HEK293 (cell line): Measurements from ENCODE around the gene MVB12B.

ENCODE experiments used
- FEZF1 ChIP-seq: fragments of 450-650 bp; formaldehyde crosslinking; IDR thresholded peaks from 2 replicates; pipeline ENCODE4 v1.5.1; 2016; ENCODE audit warnings: missing biosample characterization, missing genetic modification characterization
- OSR2 ChIP-seq: fragments of 450-650 bp; formaldehyde crosslinking; IDR thresholded peaks from 2 replicates; pipeline ENCODE4 v1.5.1; 2016; ENCODE audit warnings: missing biosample characterization, missing genetic modification characterization
- TF ChIP-seq, protein P1 (sequence below): fragments of 450-650 bp; formaldehyde crosslinking; IDR thresholded peaks from 2 replicates; pipeline ENCODE4 v1.5.1; 2016; ENCODE audit warnings: missing biosample characterization, missing genetic modification characterization
- TF ChIP-seq, protein P2 (sequence below): fragments of 450-650 bp; formaldehyde crosslinking; IDR thresholded peaks from 2 replicates; pipeline ENCODE4 v1.5.1; 2016; ENCODE audit warnings: missing biosample characterization, missing genetic modification characterization

DNA sequence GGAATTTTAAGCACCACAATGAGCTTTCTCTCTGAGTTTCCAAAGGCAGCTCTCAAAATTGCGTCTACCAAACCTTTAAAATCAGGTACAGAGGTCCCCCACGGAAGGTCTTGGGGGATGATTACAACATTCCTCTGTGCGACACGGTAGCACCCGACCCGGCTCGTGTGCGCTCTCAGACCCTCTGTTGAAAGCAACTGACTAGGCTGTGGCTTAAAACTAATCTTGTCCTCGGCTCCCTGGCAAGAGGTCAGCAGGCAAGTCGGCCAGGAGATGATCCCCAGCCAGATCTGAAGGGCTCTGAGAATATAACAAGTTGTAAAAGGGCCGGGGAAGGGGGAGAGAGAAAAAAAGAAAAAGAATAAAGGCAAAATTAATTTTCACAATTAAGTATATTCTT is 194.5 kb downstream of the MVB12B start:
- TF ChIP-seq, protein P1, sequence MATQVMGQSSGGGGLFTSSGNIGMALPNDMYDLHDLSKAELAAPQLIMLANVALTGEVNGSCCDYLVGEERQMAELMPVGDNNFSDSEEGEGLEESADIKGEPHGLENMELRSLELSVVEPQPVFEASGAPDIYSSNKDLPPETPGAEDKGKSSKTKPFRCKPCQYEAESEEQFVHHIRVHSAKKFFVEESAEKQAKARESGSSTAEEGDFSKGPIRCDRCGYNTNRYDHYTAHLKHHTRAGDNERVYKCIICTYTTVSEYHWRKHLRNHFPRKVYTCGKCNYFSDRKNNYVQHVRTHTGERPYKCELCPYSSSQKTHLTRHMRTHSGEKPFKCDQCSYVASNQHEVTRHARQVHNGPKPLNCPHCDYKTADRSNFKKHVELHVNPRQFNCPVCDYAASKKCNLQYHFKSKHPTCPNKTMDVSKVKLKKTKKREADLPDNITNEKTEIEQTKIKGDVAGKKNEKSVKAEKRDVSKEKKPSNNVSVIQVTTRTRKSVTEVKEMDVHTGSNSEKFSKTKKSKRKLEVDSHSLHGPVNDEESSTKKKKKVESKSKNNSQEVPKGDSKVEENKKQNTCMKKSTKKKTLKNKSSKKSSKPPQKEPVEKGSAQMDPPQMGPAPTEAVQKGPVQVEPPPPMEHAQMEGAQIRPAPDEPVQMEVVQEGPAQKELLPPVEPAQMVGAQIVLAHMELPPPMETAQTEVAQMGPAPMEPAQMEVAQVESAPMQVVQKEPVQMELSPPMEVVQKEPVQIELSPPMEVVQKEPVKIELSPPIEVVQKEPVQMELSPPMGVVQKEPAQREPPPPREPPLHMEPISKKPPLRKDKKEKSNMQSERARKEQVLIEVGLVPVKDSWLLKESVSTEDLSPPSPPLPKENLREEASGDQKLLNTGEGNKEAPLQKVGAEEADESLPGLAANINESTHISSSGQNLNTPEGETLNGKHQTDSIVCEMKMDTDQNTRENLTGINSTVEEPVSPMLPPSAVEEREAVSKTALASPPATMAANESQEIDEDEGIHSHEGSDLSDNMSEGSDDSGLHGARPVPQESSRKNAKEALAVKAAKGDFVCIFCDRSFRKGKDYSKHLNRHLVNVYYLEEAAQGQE (tag by site-specific recombination), result no peak
- TF ChIP-seq OSR2 (no peak), FEZF1 (tag by site-specific recombination) (no peak)
- TF ChIP-seq, protein P2, sequence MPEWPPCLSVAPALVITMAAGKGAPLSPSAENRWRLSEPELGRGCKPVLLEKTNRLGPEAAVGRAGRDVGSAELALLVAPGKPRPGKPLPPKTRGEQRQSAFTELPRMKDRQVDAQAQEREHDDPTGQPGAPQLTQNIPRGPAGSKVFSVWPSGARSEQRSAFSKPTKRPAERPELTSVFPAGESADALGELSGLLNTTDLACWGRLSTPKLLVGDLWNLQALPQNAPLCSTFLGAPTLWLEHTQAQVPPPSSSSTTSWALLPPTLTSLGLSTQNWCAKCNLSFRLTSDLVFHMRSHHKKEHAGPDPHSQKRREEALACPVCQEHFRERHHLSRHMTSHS, result no peak
